H7 (cell line): ENCODE measurements around the gene TMEM51. TPM values are rescaled to one million over a fixed set of nuclear protein-coding genes. Genes with fewer than 3 reads are reported as not detected.

Experiments used
- DNase-seq: peaks from one replicate; pipeline ENCODE4 v3.0.0; 2012
- H3K27me3 ChIP-seq: 2 replicates; pipeline ENCODE4 v1.6.0; 2011; ENCODE audit warnings: mild to moderate bottlenecking, low read length; ENCODE audit not compliant: control insufficient read depth, insufficient read depth
- H3K36me3 ChIP-seq: replicated peaks from 2 replicates; pipeline ENCODE4 v1.5.1; 2011; ENCODE audit warnings: low read length; ENCODE audit not compliant: control insufficient read depth, insufficient read depth
- H3K4me3 ChIP-seq: 2 replicates; pipeline ENCODE4 v1.5.1; 2011; ENCODE audit warnings: low read depth, mild to moderate bottlenecking, control low read depth, low read length, moderate library complexity; ENCODE audit not compliant: insufficient read depth
- total RNA-seq: library from RNA; depleted of rRNA; stranded (reverse); fragments of >200 nt; shearing (Covaris generic); gene quantifications from 2 replicates; pipeline ENCODE4 v1.2.3, GENCODE V29; 2014

Gene TMEM51
- total RNA-seq, 1 experiment from 2014 or later, result 11.9 TPM

GRCh38 chr1:15215116-15215515 lies 61.6 kb downstream of the TMEM51 start:
- DNase-seq, result no peak
- Histone ChIP-seq H3K36me3 (no peaks in the 10 kb centered on the region), H3K4me3 (no peak overlapping the region), H3K27me3 (no peaks in the 10 kb centered on the region)

- no peak overlapping the region for H3K4me3 ChIP-seq
- no peak for DNase-seq
- no peaks in the 10 kb centered on the region for H3K36me3 ChIP-seq
- no peaks in the 10 kb centered on the region for H3K27me3 ChIP-seq
These were observed 64.1 kb downstream of the TMEM51 start for GRCh38 chr1:15217654-15218053.

GRCh38 chr1:15218287-15219279 lies 65.0 kb downstream of the TMEM51 start:
- H3K27me3 ChIP-seq, result no peaks in the 10 kb centered on the region
- no peak for DNase-seq
- H3K36me3 ChIP-seq, result no peaks in the 10 kb centered on the region
- no peak overlapping the region for H3K4me3 ChIP-seq

GRCh38 chr1:15219280-15220023 lies 65.9 kb downstream of the TMEM51 start:
- Histone ChIP-seq H3K4me3 (no peak overlapping the region), H3K36me3 (no peaks in the 10 kb centered on the region), H3K27me3 (no peaks in the 10 kb centered on the region)
- DNase-seq, result no peak

- Histone ChIP-seq H3K36me3 (no peaks in the 10 kb centered on the region), H3K27me3 (no peaks in the 10 kb centered on the region), H3K4me3 (no peak overlapping the region)
- DNase-seq, result no peak
These were observed 66.5 kb downstream of the TMEM51 start for GRCh38 chr1:15220024-15220392.

- no peak overlapping the region for H3K4me3 ChIP-seq
- H3K36me3 ChIP-seq, result no peaks in the 10 kb centered on the region
- no peak for DNase-seq
- H3K27me3 ChIP-seq, result no peaks in the 10 kb centered on the region
These were observed 67.4 kb downstream of the TMEM51 start for GRCh38 chr1:15220825-15221431.

- no peak for DNase-seq
- Histone ChIP-seq H3K36me3 (no peaks in the 10 kb centered on the region), H3K27me3 (no peaks in the 10 kb centered on the region), H3K4me3 (no peak overlapping the region)
These were observed 69.2 kb downstream of the TMEM51 start for GRCh38 chr1:15222653-15223303.

- Histone ChIP-seq H3K36me3 (no peaks in the 10 kb centered on the region), H3K27me3 (no peaks in the 10 kb centered on the region), H3K4me3 (no peak overlapping the region)
- no peak for DNase-seq
These were observed 70.8 kb downstream of the TMEM51 start for GRCh38 chr1:15224259-15224869.

GRCh38 chr1:15224974-15225373 lies 71.4 kb downstream of the TMEM51 start:
- Histone ChIP-seq H3K36me3 (no peaks in the 10 kb centered on the region), H3K27me3 (no peaks in the 10 kb centered on the region), H3K4me3 (no peak overlapping the region)
- no peak for DNase-seq

GRCh38 chr1:15225461-15225860 lies 71.9 kb downstream of the TMEM51 start:
- no peak for DNase-seq
- no peak overlapping the region for H3K4me3 ChIP-seq
- H3K27me3 ChIP-seq, result no peaks in the 10 kb centered on the region
- H3K36me3 ChIP-seq, result no peaks in the 10 kb centered on the region

GRCh38 chr1:15226388-15227255 lies 73.1 kb downstream of the TMEM51 start:
- Histone ChIP-seq H3K27me3 (no peaks in the 10 kb centered on the region), H3K4me3 (no peak overlapping the region), H3K36me3 (no peaks in the 10 kb centered on the region)
- no peak for DNase-seq

GRCh38 chr1:15229707-15230131 lies 76.2 kb downstream of the TMEM51 start:
- Histone ChIP-seq H3K27me3 (no peaks in the 10 kb centered on the region), H3K4me3 (no peak overlapping the region), H3K36me3 (no peaks in the 10 kb centered on the region)
- no peak for DNase-seq

- no peak for DNase-seq
- no peaks in the 10 kb centered on the region for H3K36me3 ChIP-seq
- H3K4me3 ChIP-seq, result no peak overlapping the region
- H3K27me3 ChIP-seq, result no peaks in the 10 kb centered on the region; the same call in 1 of the 2 replicates
These were observed 78.2 kb downstream of the TMEM51 start for GRCh38 chr1:15231714-15232201.
